Rectal smooth muscle tissue (tissue), 1 donor: Measurements from ENCODE around the gene LDHAL6B.

Source experiments
- H3K27ac ChIP-seq: one replicate; pipeline ENCODE4 v1.7.0; 2013; ENCODE audit warnings: low read depth, low read length, inconsistent platforms
- H3K27me3 ChIP-seq: one replicate; pipeline ENCODE4 v1.7.0; 2013; ENCODE audit warnings: low read length; ENCODE audit not compliant: control insufficient read depth, insufficient read depth
- H3K36me3 ChIP-seq: one replicate; pipeline ENCODE4 v1.7.0; 2013; ENCODE audit warnings: low read length; ENCODE audit not compliant: control insufficient read depth, insufficient read depth
- H3K4me1 ChIP-seq: one replicate; pipeline ENCODE4 v1.7.0; 2013; ENCODE audit warnings: low read length; ENCODE audit not compliant: control insufficient read depth, insufficient read depth
- H3K4me3 ChIP-seq: one replicate; pipeline ENCODE4 v1.7.0; 2013; ENCODE audit warnings: low read length
- H3K9ac ChIP-seq: one replicate; pipeline ENCODE4 v1.7.0; 2013; ENCODE audit warnings: low read length

LDHAL6B gene

DNA sequence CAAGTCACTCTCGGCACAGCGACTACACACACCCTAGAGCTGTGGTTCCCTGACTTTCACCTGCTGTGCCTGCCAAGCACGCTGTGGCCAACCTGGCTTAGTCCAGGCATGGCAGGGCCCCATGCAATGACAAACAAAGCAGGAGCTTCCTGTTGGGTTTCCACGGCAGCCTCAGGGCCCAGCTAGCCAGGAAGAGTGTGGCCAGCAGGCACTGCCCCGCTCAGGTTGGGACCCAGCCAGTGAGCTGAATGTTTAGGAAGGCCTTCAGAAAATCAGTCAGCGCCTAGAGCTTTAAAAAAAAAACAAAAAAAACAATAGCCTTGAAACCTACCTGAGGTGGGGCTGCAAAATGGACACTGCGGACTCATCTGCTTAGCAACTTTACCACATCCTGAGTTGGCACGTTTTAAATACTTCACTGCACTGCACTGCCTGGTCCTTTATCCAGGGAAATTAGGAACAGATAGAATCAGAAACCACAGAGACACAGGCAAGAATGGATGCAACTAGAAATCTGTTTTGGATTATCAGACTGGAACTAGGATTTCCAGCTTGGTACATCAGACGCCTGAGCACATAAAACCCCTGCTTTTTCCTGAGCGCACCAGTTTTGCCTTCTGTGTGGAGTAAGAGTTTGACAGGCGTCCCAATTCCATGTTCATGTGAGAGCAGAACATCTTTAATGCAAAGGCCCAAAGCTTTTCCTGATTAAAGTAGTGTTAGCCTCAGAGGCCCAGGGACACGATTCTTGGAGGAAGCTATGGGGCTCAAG lies 36.2 kb upstream of the LDHAL6B start:
- Histone ChIP-seq H3K4me3 (no peak overlapping the region), H3K4me1 (no peaks in the 10 kb centered on the region), H3K36me3 (peaks cover 8% of the 10 kb centered on the region), H3K27me3 (no peaks in the 10 kb centered on the region), H3K9ac (no peak overlapping the region), H3K27ac (no peak overlapping the region)

DNA sequence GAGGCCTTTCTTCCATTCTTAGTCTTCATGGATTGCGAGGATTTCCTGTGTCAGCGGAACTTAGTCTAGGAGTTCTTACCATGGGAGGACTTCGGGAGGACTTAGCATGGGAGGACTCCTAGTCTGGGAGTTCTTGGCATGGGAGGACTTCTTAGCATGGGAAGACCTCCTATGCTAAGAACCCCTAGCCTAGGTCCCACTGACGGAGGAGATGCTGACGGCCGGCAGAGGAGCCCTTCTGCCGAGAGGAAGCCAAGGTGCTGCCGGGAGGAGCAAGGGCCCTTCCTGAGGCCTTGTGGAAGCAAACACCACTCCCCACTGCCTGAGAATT lies 35.6 kb upstream of the LDHAL6B start:
- Histone ChIP-seq H3K36me3 (peaks cover 8% of the 10 kb centered on the region), H3K4me3 (no peak overlapping the region), H3K4me1 (no peaks in the 10 kb centered on the region), H3K27me3 (no peaks in the 10 kb centered on the region), H3K27ac (no peak overlapping the region), H3K9ac (no peak overlapping the region)

DNA sequence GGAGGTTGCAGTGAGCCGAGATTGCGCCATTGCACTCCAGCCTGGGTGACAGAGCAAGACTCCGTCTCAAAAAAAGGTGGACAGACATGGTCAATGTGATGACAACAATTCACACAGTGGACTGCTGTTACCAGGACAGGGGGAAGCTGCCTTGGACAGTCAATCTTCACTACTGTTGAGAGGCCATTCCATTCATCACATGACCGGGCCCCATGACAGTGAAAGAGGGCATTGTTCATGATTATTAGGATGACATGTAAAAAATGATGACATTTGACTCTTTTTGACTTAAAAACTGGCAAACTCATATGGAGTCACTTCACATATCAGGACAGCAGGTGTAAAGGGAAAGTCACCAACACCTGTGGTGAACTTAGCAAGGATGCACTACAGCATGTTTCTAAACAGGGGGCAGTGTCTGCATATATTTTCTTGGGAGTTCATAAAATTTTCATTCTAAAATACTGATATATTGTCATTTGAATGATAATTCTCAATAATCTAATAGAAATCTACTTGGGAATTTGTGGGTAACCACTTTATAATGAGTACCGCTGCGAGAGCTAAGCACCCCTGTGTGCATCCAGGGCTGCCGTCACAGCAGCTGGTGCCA lies 34.2 kb upstream of the LDHAL6B start:
- H3K36me3 ChIP-seq, result peaks cover 10% of the 10 kb centered on the region
- H3K4me3 ChIP-seq, result no peak overlapping the region
- no peaks in the 10 kb centered on the region for H3K27me3 ChIP-seq
- no peaks in the 10 kb centered on the region for H3K4me1 ChIP-seq
- H3K27ac ChIP-seq, result no peak overlapping the region
- H3K9ac ChIP-seq, result no peak overlapping the region

DNA sequence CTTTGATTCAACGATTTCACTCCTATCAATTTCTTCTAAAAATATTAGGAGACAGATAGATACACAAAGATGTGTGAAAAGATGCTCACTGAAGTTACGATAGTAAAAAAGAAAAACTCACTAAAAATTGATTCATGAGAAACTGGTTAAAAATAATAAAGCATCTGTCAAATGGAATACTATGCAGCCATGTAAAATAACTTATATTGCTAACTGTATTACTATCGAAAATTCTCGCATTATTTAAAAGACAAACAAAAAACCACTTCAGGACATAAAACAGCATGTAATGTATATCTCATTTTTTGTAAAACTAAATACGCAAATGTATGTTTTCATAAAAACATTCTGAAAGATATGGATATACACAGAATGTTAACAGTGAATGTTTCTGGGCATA lies 33.4 kb upstream of the LDHAL6B start:
- H3K36me3 ChIP-seq, result peaks cover 10% of the 10 kb centered on the region
- no peaks in the 10 kb centered on the region for H3K27me3 ChIP-seq
- no peak overlapping the region for H3K27ac ChIP-seq
- no peak overlapping the region for H3K9ac ChIP-seq
- no peaks in the 10 kb centered on the region for H3K4me1 ChIP-seq
- H3K4me3 ChIP-seq, result no peak overlapping the region

DNA sequence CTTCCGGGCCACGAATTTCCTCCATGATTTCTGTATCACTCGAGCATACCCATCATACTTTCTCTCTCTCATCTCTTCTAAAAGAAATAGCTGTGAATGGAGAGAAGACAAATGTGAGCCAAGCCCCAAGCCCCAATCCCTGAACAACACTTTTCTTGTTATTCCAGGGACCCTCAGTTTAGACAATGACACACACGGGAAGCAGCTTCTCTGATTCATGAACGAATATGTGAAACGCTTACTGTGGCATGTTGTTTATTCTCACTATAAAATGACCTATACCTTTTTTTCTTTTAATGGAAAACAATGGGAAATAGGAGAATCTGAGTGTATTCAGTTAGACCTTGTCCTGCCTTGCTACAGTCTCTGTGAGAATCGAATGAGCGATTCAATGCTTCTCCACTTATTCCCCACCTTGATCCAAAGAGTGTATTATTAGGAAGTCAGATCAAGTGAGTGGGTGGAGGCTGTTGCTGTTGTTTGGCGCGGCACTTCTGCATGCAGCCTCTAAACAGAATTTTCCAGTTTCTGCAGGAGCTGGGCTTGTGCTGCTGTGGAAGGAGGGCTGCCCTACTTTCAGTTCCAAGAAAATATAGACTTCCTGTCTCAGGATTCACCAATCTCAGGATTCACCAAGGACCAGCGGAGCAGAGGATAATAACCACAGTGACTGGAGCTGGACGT lies 32.4 kb upstream of the LDHAL6B start:
- Histone ChIP-seq H3K36me3 (peaks cover 17% of the 10 kb centered on the region), H3K4me3 (no peak overlapping the region), H3K27me3 (no peaks in the 10 kb centered on the region), H3K4me1 (no peaks in the 10 kb centered on the region), H3K27ac (no peak overlapping the region), H3K9ac (no peak overlapping the region)

DNA sequence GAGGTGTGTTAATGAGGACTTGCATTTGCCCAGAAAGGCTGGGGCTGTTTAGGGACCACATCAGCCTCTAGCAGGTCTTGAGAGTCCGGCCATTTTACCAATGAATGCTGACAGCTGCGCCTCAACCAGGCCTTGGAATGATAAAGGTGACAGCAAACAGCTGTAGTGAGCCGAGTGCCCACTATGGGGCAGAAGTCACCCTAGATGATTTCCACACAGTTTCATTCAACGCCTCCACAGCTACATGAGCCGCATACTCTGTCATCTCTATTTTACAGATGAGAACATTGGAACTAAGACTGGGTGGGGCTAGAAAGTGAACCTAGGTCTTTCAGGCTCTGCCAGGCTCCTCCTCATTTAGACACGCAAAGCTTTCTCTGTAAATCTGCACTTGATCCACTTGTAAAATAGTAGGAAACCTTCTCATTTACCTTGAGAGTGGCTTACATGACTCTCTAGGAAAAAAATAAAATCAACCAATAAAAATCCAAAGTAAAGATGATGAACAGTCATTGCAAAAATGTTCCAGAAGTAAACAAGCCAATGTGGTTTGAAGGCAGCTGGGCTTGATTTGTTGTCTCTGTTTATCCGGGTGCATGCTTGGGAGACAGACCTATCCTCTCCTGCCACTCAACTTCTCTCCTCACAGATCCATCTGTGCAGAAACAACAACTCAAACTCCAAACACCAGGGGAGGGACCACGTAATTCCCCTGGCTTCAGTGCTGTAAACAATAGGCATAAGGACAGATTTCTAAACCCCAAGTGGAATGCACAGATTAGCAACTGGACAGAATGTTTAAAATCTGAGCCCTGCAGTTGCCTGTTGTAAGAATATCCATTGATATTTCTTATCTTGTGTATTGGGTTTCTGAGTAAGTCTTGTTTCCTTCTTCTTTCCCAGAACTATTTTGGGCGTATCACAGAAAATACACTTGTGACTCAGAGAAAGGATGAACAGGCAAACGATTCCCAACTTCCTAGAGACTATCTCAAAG lies 31.5 kb upstream of the LDHAL6B start:
- Histone ChIP-seq H3K27me3 (no peaks in the 10 kb centered on the region), H3K4me3 (no peak overlapping the region), H3K4me1 (no peaks in the 10 kb centered on the region), H3K27ac (peak overlapping the region; percentile 21), H3K9ac (no peak overlapping the region), H3K36me3 (peaks cover 17% of the 10 kb centered on the region)

DNA sequence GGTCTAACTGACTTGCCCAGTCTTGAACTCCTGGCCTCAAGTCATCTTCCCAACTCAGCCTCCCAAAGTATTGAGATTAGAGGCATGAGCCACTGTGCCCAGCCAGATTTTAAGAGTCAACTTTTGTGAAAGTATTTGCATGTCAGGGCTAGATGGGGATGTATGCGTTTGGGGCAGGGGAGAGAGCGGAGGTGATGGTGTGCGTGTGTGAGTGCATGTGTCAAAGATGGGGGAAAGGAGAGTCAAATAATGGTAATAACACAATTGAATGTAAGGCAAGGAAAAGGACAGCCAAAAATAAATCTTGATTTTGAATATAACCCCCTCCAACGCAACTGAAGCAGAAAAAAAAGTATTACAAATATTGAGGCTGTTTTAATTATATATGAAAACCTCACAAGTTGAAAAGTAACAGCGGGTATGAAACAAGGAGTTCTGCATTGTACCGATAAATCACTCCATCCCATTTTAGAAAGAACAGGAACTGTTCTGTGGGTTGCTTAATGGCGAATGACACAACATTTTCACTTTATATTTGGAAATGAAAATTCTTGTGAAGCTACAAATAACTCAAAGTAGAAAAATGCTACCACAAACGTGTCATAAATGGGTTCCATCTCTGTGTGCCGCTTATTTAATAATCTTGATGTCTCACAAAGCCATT lies 29.9 kb upstream of the LDHAL6B start:
- Histone ChIP-seq H3K9ac (no peak overlapping the region), H3K36me3 (peaks cover 15% of the 10 kb centered on the region), H3K27ac (no peak overlapping the region), H3K4me3 (no peak overlapping the region), H3K4me1 (no peaks in the 10 kb centered on the region), H3K27me3 (no peaks in the 10 kb centered on the region)

DNA sequence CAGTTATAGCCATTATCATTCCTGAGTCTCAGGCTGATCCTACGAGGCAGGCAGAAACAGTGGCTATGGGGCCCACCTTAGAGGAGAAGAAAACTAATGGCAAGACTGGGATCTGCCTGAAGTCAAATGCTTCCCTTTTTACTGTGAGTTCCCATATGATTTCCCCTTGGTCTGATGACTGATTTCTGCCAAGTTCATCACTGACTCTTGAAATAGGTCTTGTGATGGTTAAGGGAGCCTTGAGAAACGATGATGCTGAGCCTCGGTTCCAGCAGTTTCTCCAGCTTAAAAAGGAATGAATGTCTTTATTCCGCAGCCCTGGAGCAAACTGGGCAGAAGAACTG lies 29.4 kb upstream of the LDHAL6B start:
- H3K9ac ChIP-seq, result no peak overlapping the region
- H3K36me3 ChIP-seq, result peaks cover 15% of the 10 kb centered on the region
- no peak overlapping the region for H3K4me3 ChIP-seq
- H3K27ac ChIP-seq, result no peak overlapping the region
- H3K27me3 ChIP-seq, result no peaks in the 10 kb centered on the region
- no peaks in the 10 kb centered on the region for H3K4me1 ChIP-seq

DNA sequence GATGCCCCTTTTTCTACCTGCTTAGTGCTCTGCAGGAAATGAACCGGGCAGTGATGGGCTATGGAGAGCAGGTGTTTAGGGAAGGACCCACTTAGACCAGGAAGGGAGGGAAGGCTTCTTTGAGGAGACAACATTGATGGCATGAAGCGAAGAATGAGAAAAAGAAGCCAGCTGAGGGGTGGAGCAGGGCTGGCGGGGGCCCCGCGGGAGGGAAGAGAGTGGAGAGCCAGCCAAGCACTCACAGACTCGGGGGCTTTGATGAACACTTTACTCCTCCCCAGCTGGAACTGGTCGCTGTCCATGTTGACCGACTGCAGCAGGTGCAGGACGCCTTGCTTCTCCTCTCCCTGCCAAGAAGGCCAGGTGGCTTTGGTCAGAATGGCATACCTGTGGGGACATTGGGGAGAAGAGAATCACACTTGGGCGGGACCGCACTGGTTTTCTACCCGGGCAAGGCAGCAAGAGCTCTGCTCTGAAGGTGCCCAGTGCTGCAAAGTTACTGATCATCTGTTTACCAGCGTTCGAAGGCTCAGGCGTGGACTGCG lies 28.4 kb upstream of the LDHAL6B start:
- Histone ChIP-seq H3K27ac (no peak overlapping the region), H3K27me3 (no peaks in the 10 kb centered on the region), H3K36me3 (peaks cover 15% of the 10 kb centered on the region), H3K4me1 (no peaks in the 10 kb centered on the region), H3K4me3 (no peak overlapping the region), H3K9ac (no peak overlapping the region)

DNA sequence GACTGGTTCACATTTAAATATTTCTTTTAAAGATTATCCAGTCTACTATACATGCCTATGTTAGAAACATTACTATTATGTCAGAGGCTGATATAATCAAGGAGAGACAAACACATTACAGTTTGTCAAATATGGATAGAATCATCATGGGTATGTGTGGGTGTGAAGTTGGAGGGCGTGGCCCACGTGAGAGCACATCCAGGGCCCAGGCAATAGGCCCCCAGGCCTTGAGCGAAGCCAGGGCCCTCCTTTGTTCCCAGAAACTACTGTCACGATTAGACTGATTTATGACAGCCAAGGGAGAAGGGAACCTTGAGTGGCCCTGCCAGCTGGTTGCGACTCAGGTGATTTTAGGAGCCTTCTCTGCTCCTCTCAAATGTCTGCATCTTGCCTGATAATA lies 26.9 kb upstream of the LDHAL6B start:
- H3K4me3 ChIP-seq, result no peak overlapping the region
- no peaks in the 10 kb centered on the region for H3K27me3 ChIP-seq
- peaks cover 15% of the 10 kb centered on the region for H3K36me3 ChIP-seq
- H3K4me1 ChIP-seq, result no peaks in the 10 kb centered on the region
- H3K9ac ChIP-seq, result no peak overlapping the region
- no peak overlapping the region for H3K27ac ChIP-seq

DNA sequence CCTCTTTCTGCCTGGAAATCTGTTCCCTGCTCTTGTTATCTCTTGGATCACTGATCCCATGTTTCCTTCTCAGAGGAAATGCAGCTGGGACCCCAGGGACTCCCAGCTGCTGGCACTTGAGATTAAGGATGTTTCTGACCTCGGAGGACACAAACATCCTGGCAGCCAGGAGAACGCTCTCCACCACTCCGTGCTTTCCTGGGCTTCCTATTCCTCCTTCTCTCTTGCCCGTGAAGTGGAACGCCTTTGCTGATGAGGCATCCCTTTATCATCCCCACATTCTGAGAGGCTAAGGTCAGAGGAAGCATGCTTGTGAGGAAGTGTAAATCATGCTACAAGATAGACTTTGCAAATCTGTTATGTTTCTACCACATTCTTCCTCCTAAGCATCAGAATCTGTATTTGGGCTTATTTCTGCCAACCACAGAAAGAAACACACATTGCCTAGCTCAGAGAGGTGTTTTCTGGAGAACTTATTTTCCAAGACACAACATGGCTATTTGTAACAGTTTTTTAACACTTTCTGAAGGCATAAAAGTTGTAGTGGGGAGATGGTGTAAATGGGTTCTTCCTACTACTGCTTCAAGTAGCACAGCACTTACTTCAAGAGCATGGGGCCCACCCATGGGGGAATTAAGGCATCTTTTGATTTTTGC lies 25.6 kb upstream of the LDHAL6B start:
- no peaks in the 10 kb centered on the region for H3K27me3 ChIP-seq
- no peak overlapping the region for H3K27ac ChIP-seq
- no peaks in the 10 kb centered on the region for H3K4me1 ChIP-seq
- peaks cover 15% of the 10 kb centered on the region for H3K36me3 ChIP-seq
- H3K9ac ChIP-seq, result no peak overlapping the region
- no peak overlapping the region for H3K4me3 ChIP-seq
